PC-9 (cell line): Measurements from ENCODE around the gene PARM1. TPM values are rescaled to one million over a fixed set of nuclear protein-coding genes. Genes with fewer than 3 reads are reported as not detected.
A peak's percentile ranks its signal among the peaks of the same experiment; 100 is the strongest.
"Not testable (repeated sequence)": the region's sequence is repeated elsewhere in the genome, so short reads cannot be mapped to it uniquely, and the experiment has no call there.

Experiments
- BruUV-seq: library from RNA; stranded (reverse); fragments of 400-500 nt; replicated peaks from 2 replicates; lab custom pipeline; 2021; lab: Mats Ljungman, UMichigan
- CTCF ChIA-PET: fragments of 300-600 bp; sonication (Branson Sonifier 250); formaldehyde crosslinking; loops from one replicate; lab custom pipeline; 2022; ENCODE audit warnings: antibody characterized with exemption; lab: Charles Lee
- POLR2A ChIA-PET: fragments of 300-600 bp; sonication (Branson Sonifier 250); formaldehyde crosslinking; loops from one replicate; lab custom pipeline; 2022; ENCODE audit warnings: antibody characterized with exemption; ENCODE audit not compliant: unreplicated experiment; lab: Charles Lee
- DNase-seq, 2 experiments: peaks; one replicate each; pipeline versions ENCODE4 v3.0.0 to v3.0.0-alpha.2; 2015 to 2022; ENCODE audit warnings: mixed read lengths in 1 of 2
- H2AFZ ChIP-seq: fragments of 200-600 bp; sonication (generic); 2 replicates; pipeline ENCODE4 v1.8.1; 2017; ENCODE audit warnings: antibody characterized with exemption
- H3F3A ChIP-seq: fragments of 200-600 bp; sonication (generic); 2 replicates; pipeline ENCODE4 v1.8.1; 2017; ENCODE audit warnings: antibody characterized with exemption, mild to moderate bottlenecking, low read depth; ENCODE audit not compliant: insufficient read depth
- H3K27ac ChIP-seq: fragments of 200-600 bp; sonication (generic); 2 replicates; pipeline ENCODE4 v1.6.1; 2016; ENCODE audit warnings: mixed run types
- H3K27me3 ChIP-seq: fragments of 200-600 bp; sonication (generic); 2 replicates; pipeline ENCODE4 v1.6.1; 2016; ENCODE audit warnings: low read depth, mixed run types; ENCODE audit not compliant: insufficient read depth
- H3K36me3 ChIP-seq: fragments of 200-600 bp; sonication (generic); 2 replicates; pipeline ENCODE4 v1.6.1; 2016; ENCODE audit warnings: low read depth, mixed run types
- H3K4me1 ChIP-seq: fragments of 200-600 bp; sonication (generic); replicated peaks from 2 replicates; pipeline ENCODE4 v1.6.1; 2016; ENCODE audit warnings: mixed run types; ENCODE audit not compliant: insufficient read depth
- H3K4me2 ChIP-seq: fragments of 200-600 bp; sonication (generic); 2 replicates; pipeline ENCODE4 v1.6.1; 2017; ENCODE audit warnings: mixed run types
- H3K4me3 ChIP-seq: fragments of 200-600 bp; sonication (generic); 2 replicates; pipeline ENCODE4 v1.6.1; 2016; ENCODE audit warnings: mixed run types
- H3K79me2 ChIP-seq: fragments of 200-600 bp; sonication (generic); 2 replicates; pipeline ENCODE4 v1.6.1; 2017; ENCODE audit warnings: low read depth, mixed run types
- H3K9me2 ChIP-seq: fragments of 200-600 bp; sonication (generic); 2 replicates; pipeline ENCODE4 v1.8.1; 2017; ENCODE audit warnings: mild to moderate bottlenecking; ENCODE audit not compliant: insufficient read depth
- H3K9me3 ChIP-seq: fragments of 200-600 bp; sonication (generic); 2 replicates; pipeline ENCODE4 v1.8.1; 2016; ENCODE audit warnings: low read depth; ENCODE audit not compliant: insufficient read depth
- H4K20me1 ChIP-seq: fragments of 200-600 bp; sonication (generic); 2 replicates; pipeline ENCODE4 v1.8.1; 2017; ENCODE audit not compliant: insufficient read depth
- CTCF ChIP-seq: fragments of 200-600 bp; sonication (generic); conservative IDR thresholded peaks from 2 replicates; pipeline ENCODE4 v1.6.1; 2017; ENCODE audit warnings: mixed run types, antibody characterized with exemption, mild to moderate bottlenecking, moderate library complexity
- EZH2 ChIP-seq: fragments of 200-600 bp; sonication (generic); IDR thresholded peaks from 2 replicates; pipeline ENCODE4 v1.8.0; 2017; ENCODE audit warnings: antibody characterized with exemption, low read depth
- intact Hi-C: fragments of 100-400 bp; cut with micrococcal nuclease; formaldehyde crosslinking; loops from one replicate; pipeline ENCODE4 v1.10.0; 2022; ENCODE audit not compliant: unreplicated experiment
- total RNA-seq: library from RNA; stranded (reverse); gene quantifications from 2 replicates; pipeline ENCODE4 v1.2.3, GENCODE V29; 2021

PARM1 gene
- total RNA-seq, 1 experiment from 2014 or later = 0.44 TPM

DNA sequence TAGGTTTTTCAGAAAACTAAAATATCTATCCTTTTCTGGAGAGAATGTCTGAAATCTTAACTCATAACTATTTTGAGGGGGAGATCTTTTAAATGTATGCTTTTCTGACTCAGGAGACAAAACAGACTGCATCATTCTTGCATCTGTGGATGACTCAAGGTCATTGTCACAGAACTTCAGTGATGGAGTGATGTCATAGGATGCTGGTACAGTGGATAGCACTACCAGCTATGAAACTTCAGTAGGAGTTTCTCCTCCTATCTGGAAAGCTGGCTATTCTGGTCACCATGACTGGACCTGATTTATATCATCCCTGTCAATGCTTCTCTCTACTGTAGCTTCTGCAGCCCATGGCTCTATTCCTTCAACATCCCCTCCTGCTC, 50.3 kb downstream of the PARM1 start:
- Histone ChIP-seq H3K27me3 (no peaks in the 10 kb centered on the region), H3K4me2 (no peak overlapping the region), H3K27ac (no peak overlapping the region), H2AFZ (no peak overlapping the region), H4K20me1 (no peaks in the 10 kb centered on the region), H3K4me3 (no peak overlapping the region), H3F3A (no peaks in the 10 kb centered on the region), H3K4me1 (no peaks in the 10 kb centered on the region), H3K9me2 (no peaks in the 10 kb centered on the region), H3K9me3 (no peaks in the 10 kb centered on the region), H3K36me3 (no peaks in the 10 kb centered on the region), H3K79me2 (no peaks in the 10 kb centered on the region)
- no peak for DNase-seq
- TF ChIP-seq EZH2 (no peak), CTCF (no peak)
- ChIA-PET POLR2A (no interaction called here), CTCF (interaction anchor here (0.6 kb wide), 1 partner anchor 1108 kb away, joined by 3 read pairs; no protein-coding TSS in a partner anchor)
- intact Hi-C loops = no loop called here
- no TSS peak for BruUV-seq

GRCh38 chr4:74990276-74990875, 57.5 kb downstream of the PARM1 start:
- Histone ChIP-seq H4K20me1 (no peaks in the 10 kb centered on the region), H3K4me1 (no peaks in the 10 kb centered on the region), H3K4me3 (no peak overlapping the region), H3K36me3 (no peaks in the 10 kb centered on the region), H2AFZ (no peak overlapping the region), H3K27me3 (no peaks in the 10 kb centered on the region), H3K9me2 (no peaks in the 10 kb centered on the region), H3K27ac (no peak overlapping the region), H3K4me2 (no peak overlapping the region), H3K79me2 (no peaks in the 10 kb centered on the region), H3K9me3 (no peaks in the 10 kb centered on the region), H3F3A (no peaks in the 10 kb centered on the region)
- intact Hi-C loops = no loop called here
- CTCF ChIA-PET = no interaction called here
- no peak for DNase-seq
- no TSS peak for BruUV-seq
- POLR2A ChIA-PET = no interaction called here
- no peak for TF ChIP-seq CTCF
- no peak for TF ChIP-seq EZH2

DNA sequence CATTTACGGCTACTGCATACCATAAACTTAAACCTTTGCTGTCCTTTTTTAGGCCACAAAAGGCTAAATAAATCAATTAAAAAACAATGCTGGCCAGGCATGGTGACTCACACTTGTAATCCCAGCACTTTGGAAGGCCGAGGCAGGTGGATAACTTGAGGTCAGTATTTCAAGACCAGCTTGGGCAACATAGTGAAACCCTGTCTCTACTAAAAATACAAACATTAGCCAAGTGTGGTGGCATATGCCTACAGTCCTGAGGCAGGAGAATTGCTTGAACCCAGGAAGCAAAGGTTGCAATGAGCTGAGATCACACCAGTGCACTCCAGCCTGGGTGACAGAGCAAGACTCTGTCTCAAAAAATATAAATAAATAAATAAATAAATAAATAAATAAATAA, 61.5 kb downstream of the PARM1 start:
- H3K9me3 ChIP-seq, BruUV-seq, POLR2A ChIA-PET, H3K4me3 ChIP-seq, H3K36me3 ChIP-seq, H3K4me1 ChIP-seq, H3K27me3 ChIP-seq, H3K9me2 ChIP-seq, H3K4me2 ChIP-seq, intact Hi-C loops, CTCF ChIA-PET, DNase-seq, H4K20me1 ChIP-seq, H3F3A ChIP-seq, H3K79me2 ChIP-seq, H3K27ac ChIP-seq, H2AFZ ChIP-seq: not testable (repeated sequence)

DNA sequence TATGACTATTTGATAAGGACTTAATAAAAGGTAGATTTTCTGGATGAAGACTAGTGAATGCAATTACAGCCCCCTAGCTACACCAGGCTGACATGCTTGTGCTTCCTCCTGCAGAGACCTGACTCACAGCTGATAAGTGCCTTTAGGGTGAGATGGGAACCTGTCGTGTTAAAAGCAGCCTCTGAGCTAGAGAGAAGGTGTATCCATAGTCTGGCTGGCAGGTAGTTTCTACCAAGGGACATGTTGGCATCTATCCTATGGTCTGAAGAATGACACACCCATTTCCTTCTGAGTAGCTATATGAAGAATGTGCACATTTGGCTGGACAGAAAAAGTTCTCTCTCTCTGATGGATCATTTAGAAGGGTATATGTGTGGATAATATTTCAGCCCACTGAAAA, 64.1 kb downstream of the PARM1 start:
- Histone ChIP-seq H3K4me2 (no peak overlapping the region), H3K9me2 (no peaks in the 10 kb centered on the region), H3K4me3 (no peak overlapping the region), H3K4me1 (no peaks in the 10 kb centered on the region), H3K27ac (no peak overlapping the region), H3K36me3 (no peaks in the 10 kb centered on the region), H2AFZ (no peak overlapping the region), H3K79me2 (no peaks in the 10 kb centered on the region), H3K9me3 (no peaks in the 10 kb centered on the region), H3K27me3 (no peaks in the 10 kb centered on the region), H4K20me1 (no peaks in the 10 kb centered on the region), H3F3A (no peaks in the 10 kb centered on the region)
- peak in 1 of 2 experiments; percentile 49 for DNase-seq
- TF ChIP-seq EZH2 (no peak), CTCF (no peak)
- BruUV-seq = no TSS peak
- POLR2A ChIA-PET = no interaction called here
- intact Hi-C loops = no loop called here
- CTCF ChIA-PET = no interaction called here
